Measurements from ENCODE around the gene SCAPER. TPM values are rescaled to one million over a fixed set of nuclear protein-coding genes. Genes with fewer than 3 reads are reported as not detected.

The SCAPER gene
- total RNA-seq, 1 donor from 2014 or later, result 78.1 TPM

- no peaks in the 10 kb centered on the region for H3K27me3 ChIP-seq
- no peak overlapping the region for H3K27ac ChIP-seq
- TF ChIP-seq CTCF (IDR thresholded peaks at IDR 0.05), result no peak
- no peaks in the 10 kb centered on the region for H3K4me1 ChIP-seq
- DNase-seq (ENCODE audit: low spot score in 2 of 2), result no peak
- H3K4me3 ChIP-seq, result no peak overlapping the region
- H3K36me3 ChIP-seq, result no peaks in the 10 kb centered on the region
- no peaks in the 10 kb centered on the region for H3K9me3 ChIP-seq
- intact Hi-C loops (cut with DNase I), result no loop called here
These were observed 421.4 kb downstream of the SCAPER start for GRCh38 chr15:76483752-76484151.

GRCh38 chr15:76483018-76483417 is 422.1 kb downstream of the SCAPER start:
- Histone ChIP-seq H3K4me1 (no peaks in the 10 kb centered on the region), H3K4me3 (no peak overlapping the region), H3K36me3 (no peaks in the 10 kb centered on the region), H3K9me3 (no peaks in the 10 kb centered on the region), H3K27ac (no peak overlapping the region), H3K27me3 (no peaks in the 10 kb centered on the region)
- TF ChIP-seq CTCF (IDR thresholded peaks at IDR 0.05), result no peak
- DNase-seq (ENCODE audit: low spot score in 2 of 2), result no peak
- intact Hi-C loops (cut with DNase I), result no loop called here

DNA sequence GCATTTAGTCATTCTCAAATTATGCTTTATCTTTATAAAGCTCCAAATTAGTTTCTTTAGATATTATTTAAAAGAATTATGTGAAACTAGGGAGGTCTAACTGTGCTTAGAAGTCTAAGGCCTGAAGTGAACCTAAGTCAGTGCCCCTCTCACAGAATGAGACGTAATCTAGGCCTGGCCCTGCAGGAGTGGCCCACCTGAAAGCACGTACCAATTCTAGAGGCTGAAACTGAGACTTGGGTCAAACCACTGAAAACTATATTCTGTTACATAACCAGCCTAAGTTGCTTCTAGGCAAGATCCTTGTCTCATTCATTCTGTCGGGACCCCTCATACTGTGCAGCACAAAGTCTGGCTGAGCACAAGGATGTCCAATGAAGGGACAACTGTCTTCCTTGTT is 424.9 kb downstream of the SCAPER start:
- TF ChIP-seq CTCF (IDR thresholded peaks at IDR 0.05), result no peak

DNA sequence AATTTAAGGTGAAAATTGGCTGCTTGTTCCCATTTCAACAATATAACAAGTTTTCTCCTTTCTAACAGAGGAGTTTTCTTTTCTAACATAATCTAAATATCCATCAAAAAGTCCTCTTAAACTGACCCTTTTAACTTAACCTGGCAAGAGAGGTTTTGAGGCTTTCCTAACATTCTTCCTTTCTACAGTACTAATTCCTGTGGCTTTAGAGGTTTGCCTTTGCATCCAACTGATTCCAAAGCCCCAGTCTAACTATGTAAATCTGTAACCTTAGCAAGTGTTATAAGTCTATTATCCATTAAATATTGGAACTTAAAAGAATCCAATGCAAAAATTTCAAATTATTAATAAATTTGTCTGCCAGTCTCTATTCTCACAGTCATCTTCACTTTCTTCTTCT is 434.4 kb downstream of the SCAPER start:
- no peak for DNase-seq (ENCODE audit: low spot score in 2 of 2)

More for the DNA sequence above, 424.9 kb downstream of the SCAPER start:
- H3K36me3 ChIP-seq, result no peaks in the 10 kb centered on the region
- no peak for DNase-seq (ENCODE audit: low spot score in 2 of 2)
- H3K27me3 ChIP-seq, result no peaks in the 10 kb centered on the region
- intact Hi-C loops (cut with DNase I), result no loop called here
- H3K9me3 ChIP-seq, result no peaks in the 10 kb centered on the region
- H3K4me3 ChIP-seq, result no peak overlapping the region
- H3K27ac ChIP-seq, result no peak overlapping the region
- no peaks in the 10 kb centered on the region for H3K4me1 ChIP-seq

DNA sequence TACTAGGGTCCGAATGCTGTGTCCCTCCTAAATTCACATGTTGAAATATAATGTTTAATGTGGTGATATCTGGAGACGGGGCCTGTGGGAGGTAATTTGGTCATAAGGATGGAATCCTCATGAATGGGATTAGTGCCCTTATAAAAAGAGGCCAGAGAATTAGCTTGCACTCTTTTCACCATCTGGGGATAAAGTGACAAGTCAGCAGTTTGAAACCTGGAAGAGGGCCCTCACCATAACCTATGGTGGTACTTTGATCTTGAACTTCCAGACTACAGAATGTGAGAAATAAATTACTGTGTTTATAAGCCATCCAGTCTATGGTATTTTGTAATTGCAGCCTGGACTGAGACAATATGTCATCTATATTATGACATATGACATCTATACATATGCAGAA is 436.4 kb downstream of the SCAPER start:
- DNase-seq (ENCODE audit: low spot score in 2 of 2), result no peak
- H3K4me3 ChIP-seq, result no peak overlapping the region
- peaks cover 0 to 9% of the 10 kb centered on the region in 2 donors for H3K9me3 ChIP-seq
- intact Hi-C loops (cut with DNase I), result no loop called here
- TF ChIP-seq CTCF (IDR thresholded peaks at IDR 0.05), result no peak
- no peaks in the 10 kb centered on the region for H3K27me3 ChIP-seq
- peaks cover 9 to 25% of the 10 kb centered on the region in 2 donors for H3K36me3 ChIP-seq
- no peak overlapping the region for H3K27ac ChIP-seq
- no peaks in the 10 kb centered on the region for H3K4me1 ChIP-seq

More for the DNA sequence above, 434.4 kb downstream of the SCAPER start:
- intact Hi-C loops (cut with DNase I), result no loop called here
- Histone ChIP-seq H3K27me3 (no peaks in the 10 kb centered on the region), H3K4me1 (no peaks in the 10 kb centered on the region), H3K4me3 (no peak overlapping the region), H3K9me3 (peaks cover 0 to 9% of the 10 kb centered on the region in 2 donors), H3K27ac (no peak overlapping the region), H3K36me3 (peaks cover 9 to 25% of the 10 kb centered on the region in 2 donors)
- TF ChIP-seq CTCF (IDR thresholded peaks at IDR 0.05), result no peak

DNA sequence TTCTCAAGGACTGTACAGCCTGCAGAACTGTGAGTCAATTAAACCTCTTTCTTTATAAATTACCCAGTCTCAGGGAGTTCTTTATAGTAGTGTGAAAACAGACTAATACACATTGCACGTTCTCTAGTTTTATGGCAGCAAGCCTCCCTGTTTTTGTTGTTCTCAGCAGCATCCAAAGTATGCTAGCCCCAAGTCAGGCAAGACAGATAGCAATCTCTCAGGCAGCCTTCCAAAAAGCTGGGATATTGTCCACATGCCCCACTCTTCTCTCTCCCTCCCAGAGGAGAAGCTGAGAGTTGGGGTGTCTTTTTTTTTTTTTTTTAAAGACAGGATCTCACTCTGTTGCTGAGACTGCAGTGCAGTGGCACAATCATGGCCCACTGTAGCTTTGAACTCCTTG is 438.0 kb downstream of the SCAPER start:
- intact Hi-C loops (cut with DNase I), result no loop called here
- Histone ChIP-seq H3K27ac (no peak overlapping the region), H3K36me3 (peaks cover 9 to 25% of the 10 kb centered on the region in 2 donors), H3K27me3 (no peaks in the 10 kb centered on the region), H3K4me1 (no peaks in the 10 kb centered on the region), H3K9me3 (peaks cover 0 to 9% of the 10 kb centered on the region in 2 donors), H3K4me3 (no peak overlapping the region)
- TF ChIP-seq CTCF (IDR thresholded peaks at IDR 0.05), result no peak
- no peak for DNase-seq (ENCODE audit: low spot score in 2 of 2)
